ENCODE results near the gene LINC01488.

GRCh38 chr11:69539416-69540117 is 58.1 kb downstream of the LINC01488 start:
- TF ChIP-seq CTCF (IDR thresholded peaks at IDR 0.05) (no peak), POLR2A (IDR thresholded peaks at IDR 0.05) (no peak)
